ENCODE results near the gene PIP4K2A.
"Not testable (repeated sequence)": the region's sequence is repeated elsewhere in the genome, so short reads cannot be mapped to it uniquely, and the experiment has no call there.

The PIP4K2A gene

GRCh38 chr10:22548344-22548743 lies 166.0 kb downstream of the PIP4K2A start:
- no peak for FAIRE-seq

DNA sequence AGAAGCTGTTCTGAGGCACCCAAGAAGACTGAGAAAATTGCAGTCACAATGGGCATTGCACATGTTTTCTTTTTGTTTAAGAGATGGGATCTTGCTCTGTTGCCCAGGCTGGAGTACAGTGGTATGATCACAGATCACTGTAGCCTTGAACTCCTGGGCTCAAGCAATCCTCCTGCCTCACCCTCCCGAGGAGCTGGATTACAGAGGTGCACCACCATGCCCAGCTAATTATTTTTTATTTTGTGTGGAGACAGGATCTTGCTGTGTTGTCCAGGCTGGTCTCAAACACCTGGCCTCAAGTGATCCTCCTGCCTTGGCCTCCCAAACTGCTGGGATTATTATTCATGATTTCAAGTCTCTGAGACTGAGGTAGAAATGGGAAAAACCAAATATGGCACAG lies 168.7 kb downstream of the PIP4K2A start:
- FAIRE-seq = no peak

GRCh38 chr10:22544325-22545068 lies 169.9 kb downstream of the PIP4K2A start:
- no peak for FAIRE-seq

DNA sequence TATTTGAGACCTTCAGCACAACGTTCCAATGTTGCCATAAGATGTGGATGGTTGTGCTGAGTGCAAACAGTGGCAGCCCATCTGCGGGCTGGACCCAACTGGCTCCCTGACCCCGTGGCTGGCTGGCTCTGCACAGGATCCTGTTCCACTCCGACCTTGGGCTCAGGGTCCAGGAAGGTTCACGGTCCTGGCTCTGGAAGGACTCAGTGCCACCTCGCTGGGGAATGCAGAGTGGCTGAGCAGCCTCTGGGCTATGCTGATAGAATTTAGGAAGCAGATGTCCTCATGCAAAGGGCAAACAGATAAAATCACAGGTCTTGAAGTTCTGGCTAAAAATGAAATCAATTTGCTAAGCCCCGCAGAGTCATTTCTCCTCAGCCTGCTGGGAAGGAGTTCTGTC lies 171.6 kb downstream of the PIP4K2A start:
- no peak for FAIRE-seq

DNA sequence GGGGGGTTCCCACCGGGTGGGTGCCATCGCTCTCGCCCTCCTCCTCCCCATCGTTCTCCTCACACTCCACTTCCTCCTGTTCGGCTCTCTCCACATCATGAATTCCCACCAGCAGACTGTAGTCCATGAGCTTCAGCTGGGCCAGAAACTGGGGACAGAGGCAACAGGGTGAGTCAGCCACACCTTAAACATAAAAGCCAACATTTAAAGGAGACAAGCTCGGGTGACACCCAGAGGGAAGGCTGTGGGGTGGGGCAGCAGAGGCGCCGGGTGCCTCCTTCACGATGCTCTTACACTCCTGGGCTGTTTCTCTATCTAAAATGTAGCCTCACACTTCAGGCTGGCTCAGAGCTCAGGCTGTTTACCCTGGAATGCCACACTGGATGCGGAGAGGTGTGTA lies 172.5 kb downstream of the PIP4K2A start:
- no peak for FAIRE-seq

GRCh38 chr10:22539579-22540298 lies 174.6 kb downstream of the PIP4K2A start:
- FAIRE-seq = no peak

DNA sequence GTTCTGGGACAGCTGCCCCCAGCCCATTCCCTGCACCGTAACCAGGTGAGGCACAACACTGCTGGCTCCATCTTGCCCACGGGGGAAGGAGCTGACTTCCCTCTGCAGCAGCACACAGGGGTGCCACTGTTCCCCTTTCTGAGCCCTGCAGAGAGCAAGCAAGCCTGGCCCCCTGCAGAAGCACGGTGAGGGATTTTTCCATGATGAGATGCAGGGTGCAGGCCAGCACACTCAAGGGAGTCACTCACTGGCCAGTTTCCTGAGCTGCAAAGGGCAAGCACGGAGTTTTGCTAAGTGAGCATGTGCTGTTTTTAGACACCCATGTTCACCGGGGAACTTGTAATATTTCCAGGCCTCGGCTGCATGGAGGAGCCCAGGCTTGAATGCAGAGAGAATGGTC lies 176.6 kb downstream of the PIP4K2A start:
- FAIRE-seq = no peak

DNA sequence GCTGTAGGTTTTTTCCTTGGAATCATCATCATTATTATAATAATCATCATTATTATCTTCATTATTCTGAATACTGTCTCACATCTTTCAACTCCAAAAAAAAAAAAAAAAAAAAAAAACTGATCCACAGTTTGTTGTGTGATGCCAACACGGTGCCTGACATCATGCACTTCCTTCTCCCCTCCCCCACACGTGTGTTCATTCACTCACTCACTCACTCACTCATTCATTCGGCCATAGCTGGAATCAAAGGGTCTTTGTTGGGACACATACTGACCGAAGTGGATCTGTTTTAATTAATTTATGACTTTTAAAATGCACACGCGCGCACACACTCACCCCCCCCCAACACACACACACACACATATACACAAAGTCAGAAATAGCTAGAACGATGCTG lies 177.8 kb downstream of the PIP4K2A start:
- FAIRE-seq = no peak

DNA sequence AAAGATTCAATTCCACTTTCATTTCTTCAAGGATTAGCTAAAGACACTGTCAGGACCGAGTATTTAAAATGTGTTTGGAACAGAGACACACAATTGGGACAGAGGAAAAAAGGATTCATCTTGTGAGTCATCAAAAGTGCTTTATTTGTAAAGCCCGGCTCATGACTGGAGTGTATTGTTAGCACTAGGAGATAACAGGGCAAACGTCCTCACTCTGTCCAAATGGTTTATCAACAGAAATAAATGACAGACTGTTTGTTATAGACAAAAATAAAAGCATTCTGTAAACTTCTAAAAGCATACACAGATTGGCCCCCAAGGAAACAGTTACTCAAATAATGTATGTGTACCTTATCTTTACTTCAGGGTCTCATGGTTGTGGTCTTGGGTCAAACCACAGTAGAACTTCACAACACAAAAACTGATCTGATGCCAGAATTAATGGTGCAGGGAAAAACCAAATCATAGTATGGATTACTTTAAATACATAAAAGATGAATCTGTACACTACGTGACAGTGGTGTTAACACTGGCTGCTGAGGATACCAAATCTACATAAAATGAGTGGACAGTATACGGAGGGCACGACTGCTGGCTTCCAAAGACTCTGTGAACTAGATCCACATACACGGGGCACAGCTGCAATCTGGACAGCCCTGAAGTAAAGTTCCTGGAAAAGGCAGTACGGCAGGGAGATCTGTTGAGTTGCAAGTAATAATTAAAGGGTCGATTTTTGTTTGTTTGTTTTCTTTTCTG lies 179.4 kb downstream of the PIP4K2A start:
- FAIRE-seq = no peak

- no peak for FAIRE-seq
These were observed 182.9 kb downstream of the PIP4K2A start for GRCh38 chr10:22531441-22531840.

- no peak for FAIRE-seq
These were observed 183.4 kb downstream of the PIP4K2A start for GRCh38 chr10:22531008-22531407.

GRCh38 chr10:22527520-22527919 lies 186.9 kb downstream of the PIP4K2A start:
- no peak for FAIRE-seq

DNA sequence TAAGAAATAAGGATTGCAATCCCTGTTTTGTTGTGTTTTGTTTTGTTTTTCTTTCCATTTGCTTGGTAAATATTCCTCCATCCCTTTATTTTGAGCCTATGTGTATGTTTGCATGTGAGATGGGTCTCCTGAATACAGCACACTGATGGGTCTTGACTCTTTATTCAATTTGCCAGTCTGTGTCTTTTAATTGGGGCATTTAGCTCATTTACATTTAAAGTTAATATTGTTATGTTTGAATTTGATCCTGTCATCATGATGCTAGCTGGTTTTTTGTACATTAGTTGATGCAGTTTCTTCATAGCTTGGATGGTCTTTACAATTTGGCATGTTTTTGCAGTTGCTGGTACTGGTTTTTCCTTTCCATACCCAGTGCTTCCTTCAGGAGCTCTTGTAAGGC lies 190.0 kb downstream of the PIP4K2A start:
- not testable (repeated sequence) for FAIRE-seq

DNA sequence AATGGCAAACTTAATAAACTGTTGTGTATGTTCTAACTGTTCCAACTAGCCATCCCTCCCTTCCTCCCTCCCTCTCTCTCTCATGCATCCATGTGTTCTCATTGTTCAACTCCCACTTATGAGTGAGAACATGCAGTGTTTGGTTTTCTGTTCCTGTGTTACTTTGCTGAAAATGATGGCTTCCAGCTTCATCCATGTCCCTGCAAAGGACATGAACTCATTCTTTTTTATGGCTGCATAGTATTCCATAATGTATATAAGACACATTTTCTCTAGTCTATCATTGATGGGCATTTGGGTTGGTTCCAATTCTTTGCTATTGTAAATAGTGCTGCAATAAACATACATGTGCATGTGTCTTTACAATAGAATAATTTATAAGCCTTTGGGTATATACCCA lies 193.7 kb downstream of the PIP4K2A start:
- FAIRE-seq = not testable (repeated sequence)

DNA sequence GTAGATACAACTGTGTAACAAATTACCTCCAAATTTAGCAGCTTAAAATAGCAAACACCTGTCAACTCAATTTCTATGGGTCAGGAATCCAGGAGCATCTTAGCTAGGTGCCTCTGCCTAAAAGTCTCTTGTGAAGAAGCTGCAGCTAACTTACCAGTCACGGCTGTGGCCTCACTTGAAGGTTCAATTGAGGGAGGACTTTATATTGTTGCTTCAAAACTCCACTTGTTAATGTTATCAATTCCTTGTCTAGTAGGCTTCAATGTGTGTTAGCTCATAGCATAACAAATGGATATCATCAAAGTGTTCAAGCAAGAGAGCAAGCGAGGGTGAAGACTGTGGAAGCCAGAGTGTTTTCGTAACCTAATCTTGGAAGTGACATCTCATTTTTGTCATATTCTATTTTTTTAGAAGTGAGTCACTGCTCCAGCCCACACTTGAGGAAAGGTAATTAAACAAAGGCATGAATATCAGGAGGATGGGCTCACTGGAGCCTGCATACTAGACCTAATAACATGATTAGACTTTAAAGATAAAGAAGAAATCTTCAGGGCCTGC lies 196.1 kb downstream of the PIP4K2A start:
- no peak for FAIRE-seq

GRCh38 chr10:22515009-22515408 lies 199.4 kb downstream of the PIP4K2A start:
- no peak for FAIRE-seq

GRCh38 chr10:22514414-22514758 lies 200.0 kb downstream of the PIP4K2A start:
- not testable (repeated sequence) for FAIRE-seq

DNA sequence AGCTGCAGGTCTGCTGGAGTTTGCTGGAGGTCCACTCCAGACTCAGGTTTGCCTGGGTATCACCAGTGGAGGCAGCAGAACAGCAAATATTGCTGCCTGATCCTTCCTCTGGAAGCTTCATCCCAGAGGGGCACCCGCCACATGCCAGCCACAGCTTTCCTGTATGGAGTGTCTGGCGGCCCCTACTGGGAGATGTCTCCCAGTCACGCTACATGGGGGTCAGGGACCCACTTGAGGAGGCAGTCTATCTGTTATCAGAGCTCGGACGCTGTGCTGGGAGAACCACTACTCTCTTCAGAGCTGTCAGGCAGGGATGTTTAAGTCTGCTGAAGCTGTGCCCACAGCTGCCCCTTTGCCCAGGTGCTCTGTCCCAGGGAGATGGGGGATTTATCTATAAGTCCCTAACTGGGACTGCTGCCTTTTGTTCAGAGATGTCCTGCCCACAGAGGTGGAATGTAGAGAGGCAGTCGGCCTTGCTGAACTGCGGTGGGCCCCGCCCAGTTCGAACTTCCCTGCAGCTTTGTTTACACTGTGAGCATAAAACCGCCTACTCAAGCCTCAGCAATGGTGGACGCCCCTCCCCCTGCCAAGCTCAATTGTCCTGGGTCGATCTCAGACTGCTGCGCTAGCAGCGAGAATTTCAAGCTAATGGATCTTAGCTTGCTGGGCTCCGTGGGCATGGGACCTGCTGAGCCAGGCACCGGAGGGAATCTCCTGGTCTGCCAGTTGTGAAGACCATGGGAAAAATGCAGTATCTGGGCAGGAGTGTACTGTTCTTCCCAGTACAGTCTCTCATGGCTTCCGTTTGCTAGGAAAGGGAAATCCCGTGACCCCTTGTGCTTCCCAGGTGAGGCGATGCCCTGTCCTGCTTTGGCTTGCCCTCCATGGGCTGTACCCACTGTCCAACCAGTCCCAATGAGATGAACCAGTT lies 200.6 kb downstream of the PIP4K2A start:
- FAIRE-seq = not testable (repeated sequence)

GRCh38 chr10:22512015-22512414 lies 202.4 kb downstream of the PIP4K2A start:
- FAIRE-seq = not testable (repeated sequence)

GRCh38 chr10:22508214-22508613 lies 206.2 kb downstream of the PIP4K2A start:
- FAIRE-seq = not testable (repeated sequence)

DNA sequence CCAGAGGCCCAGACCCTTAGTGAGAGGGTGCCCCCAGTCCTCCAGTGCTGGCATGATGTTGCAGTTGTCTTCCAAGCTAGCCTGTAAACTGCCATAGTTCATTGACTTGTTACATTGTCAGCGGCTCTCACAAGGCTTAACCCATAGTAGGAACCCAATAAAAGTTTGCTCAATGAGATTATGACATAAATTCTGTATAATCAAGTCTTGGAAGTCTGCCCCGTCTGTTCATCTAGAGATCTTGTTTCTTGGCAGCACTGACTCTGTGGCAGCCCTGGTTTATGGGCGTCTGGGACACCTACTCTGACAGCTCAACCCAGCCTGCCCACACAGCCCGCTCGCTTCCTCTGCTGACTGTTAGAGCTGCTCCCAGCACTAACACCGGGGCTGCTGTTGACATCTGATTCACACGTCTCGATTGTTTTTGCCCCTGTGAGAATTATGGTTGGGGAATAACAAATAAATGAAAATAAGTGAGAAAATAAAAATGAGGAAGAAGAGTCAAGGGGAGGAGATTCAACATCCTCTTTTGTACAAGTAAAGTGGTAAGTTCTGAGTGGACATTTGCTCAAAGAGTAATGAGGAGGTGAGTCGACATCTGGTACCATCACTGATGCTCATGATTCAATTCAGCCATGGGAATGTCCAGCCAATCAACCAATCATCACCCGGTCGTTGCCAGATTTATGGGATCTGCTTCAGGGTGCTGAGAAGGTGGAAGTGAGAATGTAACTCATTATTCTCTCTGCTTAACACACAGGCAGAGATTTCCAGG lies 208.3 kb downstream of the PIP4K2A start:
- no peak for FAIRE-seq

GRCh38 chr10:22504766-22505165 lies 209.6 kb downstream of the PIP4K2A start:
- FAIRE-seq = no peak

Data from G401.6 (cell line).